ENCODE results near the gene SLX9. TPM values are rescaled to one million over a fixed set of nuclear protein-coding genes. Genes with fewer than 3 reads are reported as not detected.

SLX9 gene
- polyA plus RNA-seq, 1 donor from 2014 or later: 15.4 TPM

- Histone ChIP-seq H3F3A (ENCODE audit: insufficient read depth, low read length, poor library complexity, severe bottlenecking) (no peaks in the 10 kb centered on the region), H3K4me3 (ENCODE audit: low read length) (no peak overlapping the region), H3K9me3 (ENCODE audit: low read length) (no peaks in the 10 kb centered on the region), H3K27me3 (ENCODE audit: insufficient read depth, low read depth, low read length) (no peaks in the 10 kb centered on the region), H3K27ac (ENCODE audit: low read length) (no peak overlapping the region), H2AFZ (ENCODE audit: low read depth, low read length) (no peak overlapping the region), H3K4me2 (ENCODE audit: low read length) (no peak overlapping the region), H3K79me2 (replicated peaks; ENCODE audit: insufficient read depth, low read length) (no peaks in the 10 kb centered on the region), H4K20me1 (ENCODE audit: insufficient read depth) (no peaks in the 10 kb centered on the region), H3K9me2 (ENCODE audit: insufficient read depth, low read length) (no peaks in the 10 kb centered on the region), H3K9ac (ENCODE audit: low read length) (no peak overlapping the region), H3K36me3 (ENCODE audit: insufficient read depth, low read length) (no peaks in the 10 kb centered on the region)
- TF ChIP-seq POLR2AphosphoS5 (IDR thresholded peaks at IDR 0.05): no peak
- no peak for TF ChIP-seq REST (IDR thresholded peaks at IDR 0.05; ENCODE audit: borderline replicate concordance)
- TF ChIP-seq EZH2 (IDR thresholded peaks at IDR 0.05; ENCODE audit: borderline replicate concordance, insufficient read depth, low read length, poor library complexity, severe bottlenecking): no peak
- no peak for TF ChIP-seq MXI1 (conservative IDR thresholded peaks at IDR 0.05; ENCODE audit: poor library complexity, severe bottlenecking)
- TF ChIP-seq TAF1 (IDR thresholded peaks at IDR 0.05; ENCODE audit: low read depth): no peak
- no peak for TF ChIP-seq CTCF (IDR thresholded peaks at IDR 0.05; ENCODE audit: poor library complexity, severe bottlenecking)
- no peak for TF ChIP-seq SMC3 (conservative IDR thresholded peaks at IDR 0.05; ENCODE audit: poor library complexity)
- TF ChIP-seq EP300 (conservative IDR thresholded peaks at IDR 0.05; ENCODE audit: poor library complexity, severe bottlenecking): no peak
- TF ChIP-seq RAD21 (conservative IDR thresholded peaks at IDR 0.05): no peak
These were observed 39.9 kb upstream of the SLX9 start for GRCh38 chr21:44899768-44900558.

GRCh38 chr21:44900559-44901251, 39.1 kb upstream of the SLX9 start:
- Histone ChIP-seq H3K27ac (ENCODE audit: low read length) (no peak overlapping the region), H3K9me2 (ENCODE audit: insufficient read depth, low read length) (no peaks in the 10 kb centered on the region), H3K9me3 (ENCODE audit: low read length) (no peaks in the 10 kb centered on the region), H3K4me2 (ENCODE audit: low read length) (no peak overlapping the region), H3K4me3 (ENCODE audit: low read length) (no peak overlapping the region), H3K36me3 (ENCODE audit: insufficient read depth, low read length) (no peaks in the 10 kb centered on the region), H3K79me2 (replicated peaks; ENCODE audit: insufficient read depth, low read length) (no peaks in the 10 kb centered on the region), H3K27me3 (ENCODE audit: insufficient read depth, low read depth, low read length) (no peaks in the 10 kb centered on the region), H3F3A (ENCODE audit: insufficient read depth, low read length, poor library complexity, severe bottlenecking) (no peaks in the 10 kb centered on the region), H4K20me1 (ENCODE audit: insufficient read depth) (no peaks in the 10 kb centered on the region), H2AFZ (ENCODE audit: low read depth, low read length) (no peak overlapping the region), H3K9ac (ENCODE audit: low read length) (no peak overlapping the region)
- TF ChIP-seq EP300 (conservative IDR thresholded peaks at IDR 0.05; ENCODE audit: poor library complexity, severe bottlenecking): no peak
- no peak for TF ChIP-seq POLR2AphosphoS5 (IDR thresholded peaks at IDR 0.05)
- TF ChIP-seq REST (IDR thresholded peaks at IDR 0.05; ENCODE audit: borderline replicate concordance): no peak
- TF ChIP-seq EZH2 (IDR thresholded peaks at IDR 0.05; ENCODE audit: borderline replicate concordance, insufficient read depth, low read length, poor library complexity, severe bottlenecking): no peak
- TF ChIP-seq CTCF (IDR thresholded peaks at IDR 0.05; ENCODE audit: poor library complexity, severe bottlenecking): no peak
- no peak for TF ChIP-seq TAF1 (IDR thresholded peaks at IDR 0.05; ENCODE audit: low read depth)
- no peak for TF ChIP-seq MXI1 (conservative IDR thresholded peaks at IDR 0.05; ENCODE audit: poor library complexity, severe bottlenecking)
- no peak for TF ChIP-seq RAD21 (conservative IDR thresholded peaks at IDR 0.05)
